Mucosa of descending colon (tissue), 3 donors: ENCODE data around the gene TMEM232. TPM values are rescaled to one million over a fixed set of nuclear protein-coding genes. Genes with fewer than 3 reads are reported as not detected.
"Not testable (repeated sequence)": the region's sequence is repeated elsewhere in the genome, so short reads cannot be mapped to it uniquely, and the experiment has no call there.

ENCODE experiments used
- ATAC-seq: fragments of 200-7000 bp; cut with Tn5 transposase; one replicate; pipeline ENCODE4 v1.9.1; 2020; ENCODE audit warnings: mild to moderate bottlenecking, moderate library complexity
- DNase-seq, 3 donors: peaks; one replicate each; pipeline ENCODE4 v3.0.0-alpha.2; 2020
- H3K36me3 ChIP-seq: fragments of 200-600 bp; one replicate; pipeline ENCODE4 v1.8.0; 2021; ENCODE audit warnings: low read depth, mild to moderate bottlenecking
- H3K4me1 ChIP-seq: fragments of 200-600 bp; one replicate; pipeline ENCODE4 v1.8.0; 2021; ENCODE audit warnings: low read depth, mild to moderate bottlenecking
- H3K4me3 ChIP-seq: fragments of 200-600 bp; one replicate; pipeline ENCODE4 v1.8.0; 2021; ENCODE audit warnings: mild to moderate bottlenecking
- H3K9me3 ChIP-seq: fragments of 200-600 bp; one replicate; pipeline ENCODE4 v1.8.0; 2021; ENCODE audit warnings: mild to moderate bottlenecking
- CTCF ChIP-seq: fragments of 200-600 bp; IDR thresholded peaks from one replicate; pipeline ENCODE4 v1.8.0; 2022; ENCODE audit warnings: antibody characterized with exemption, mild to moderate bottlenecking
- intact Hi-C, 2 donors: fragments of 100-400 bp; cut with DNase I in 1 of 2; cut with micrococcal nuclease in 1 of 2; formaldehyde crosslinking; loops; one replicate each; pipeline versions ENCODE4 v1.11.0 to v1.11.1; 2022; cut with DNase I, micrococcal nuclease
- total RNA-seq, 3 donors: library from RNA; stranded (reverse); fragmentation: NEBNext Ultra II Directional in 2 of 3; extraction: Animal tissue kit (Norgen Biotek cat#: 25700) in 2 of 3; gene quantifications; one replicate each; pipeline versions ENCODE4 v1.2.1 to v1.2.4, GENCODE V29; 2021 to 2023
- donor health status: DM: no; HTN: no; CAD: no; lungs with moderate emphysema.
- donor health status: DM: no; HTN: no; CAD: no.
- donor health status: DM: no; HTN: yes; CAD: no.

Gene TMEM232
- total RNA-seq, 3 donors from 2014 or later = 1.0 to 3.9 (median 3.0) TPM

- Histone ChIP-seq H3K4me1 (peaks cover 10% of the 10 kb centered on the region), H3K9me3 (no peaks in the 10 kb centered on the region), H3K36me3 (no peaks in the 10 kb centered on the region), H3K4me3 (peak within 1 kb of the TSS; percentile 94)
- DNase-seq = peak; percentile 89 to 94 (median 91)
- peak; percentile 96 for ATAC-seq
- intact Hi-C loops = no loop called here
- TF ChIP-seq CTCF = no peak
Measured at GRCh38 chr5:110738812-110739651, 12.6 kb upstream of the TMEM232 start, which contains the start of gene SLC25A46. Gene SLC25A46, plus strand, starts transcription at chr5:110739007. Its CDS starts 113 bp downstream, at chr5:110739120.

- peak; percentile 68 for ATAC-seq
- TF ChIP-seq CTCF = no peak
- intact Hi-C loops = no loop called here
- Histone ChIP-seq H3K4me1 (peaks cover 10% of the 10 kb centered on the region), H3K4me3 (peak overlapping the region; percentile 94), H3K36me3 (no peaks in the 10 kb centered on the region), H3K9me3 (no peaks in the 10 kb centered on the region)
- no peak for DNase-seq
Measured at GRCh38 chr5:110738503-110738811, 12.0 kb upstream of the TMEM232 start.

GRCh38 chr5:110736753-110737152 is 10.3 kb upstream of the TMEM232 start:
- no peak for TF ChIP-seq CTCF
- no peak overlapping the region for H3K4me3 ChIP-seq
- H3K9me3 ChIP-seq = no peaks in the 10 kb centered on the region
- H3K36me3 ChIP-seq = no peaks in the 10 kb centered on the region
- intact Hi-C loops = no loop called here
- DNase-seq (peak in 2 of 3 donors; percentile 15 to 38), ATAC-seq (peak; percentile 67)
- peaks cover 10% of the 10 kb centered on the region for H3K4me1 ChIP-seq

GRCh38 chr5:110735556-110735955 is 9.1 kb upstream of the TMEM232 start:
- intact Hi-C loops = no loop called here
- no peaks in the 10 kb centered on the region for H3K36me3 ChIP-seq
- no peak overlapping the region for H3K4me3 ChIP-seq
- DNase-seq = no peak
- no peaks in the 10 kb centered on the region for H3K9me3 ChIP-seq
- TF ChIP-seq CTCF = no peak
- H3K4me1 ChIP-seq = peaks cover 10% of the 10 kb centered on the region
- no peak for ATAC-seq

- ATAC-seq = no peak
- TF ChIP-seq CTCF = no peak
- H3K9me3 ChIP-seq = no peaks in the 10 kb centered on the region
Measured at GRCh38 chr5:110734101-110734500, 7.6 kb upstream of the TMEM232 start.

GRCh38 chr5:110731499-110731898 is 5.0 kb upstream of the TMEM232 start:
- H3K36me3 ChIP-seq, ATAC-seq, H3K4me3 ChIP-seq, DNase-seq, H3K9me3 ChIP-seq, intact Hi-C loops, H3K4me1 ChIP-seq: not testable (repeated sequence)

More at GRCh38 chr5:110734101-110734500, 7.6 kb upstream of the TMEM232 start:
- Histone ChIP-seq H3K36me3 (no peaks in the 10 kb centered on the region), H3K4me3 (no peak overlapping the region), H3K4me1 (no peaks in the 10 kb centered on the region)
- DNase-seq = no peak
- intact Hi-C loops = no loop called here
